Activated T-cell treated with anti-CD3 and anti-CD28 coated beads, Interleukin-2, amount 50 U/mL, for 24 hours (primary cell): Measurements from ENCODE around the gene SLC5A1.

Experiments used
- DNase-seq: peaks from one replicate; pipeline ENCODE4 v3.0.0-alpha.2; 2020
- H3K27ac Mint-ChIP-seq: 2 replicates; pipeline ENCODE4 v1.8.0; 2020; ENCODE audit warnings: mild to moderate bottlenecking, mixed read lengths
- H3K27me3 Mint-ChIP-seq: 2 replicates; pipeline ENCODE4 v1.8.0; 2020; ENCODE audit warnings: mixed read lengths
- H3K36me3 Mint-ChIP-seq: 2 replicates; pipeline ENCODE4 v1.8.0; 2020; ENCODE audit warnings: low read depth, mixed read lengths
- H3K4me1 Mint-ChIP-seq: 2 replicates; pipeline ENCODE4 v1.8.0; 2020; ENCODE audit warnings: low read depth, mixed read lengths
- H3K4me3 Mint-ChIP-seq: 2 replicates; pipeline ENCODE4 v1.8.0; 2020; ENCODE audit warnings: mild to moderate bottlenecking, moderate library complexity, mixed read lengths
- H3K9me3 Mint-ChIP-seq: 2 replicates; pipeline ENCODE4 v1.8.0; 2020; ENCODE audit warnings: mixed read lengths

SLC5A1 gene

DNA sequence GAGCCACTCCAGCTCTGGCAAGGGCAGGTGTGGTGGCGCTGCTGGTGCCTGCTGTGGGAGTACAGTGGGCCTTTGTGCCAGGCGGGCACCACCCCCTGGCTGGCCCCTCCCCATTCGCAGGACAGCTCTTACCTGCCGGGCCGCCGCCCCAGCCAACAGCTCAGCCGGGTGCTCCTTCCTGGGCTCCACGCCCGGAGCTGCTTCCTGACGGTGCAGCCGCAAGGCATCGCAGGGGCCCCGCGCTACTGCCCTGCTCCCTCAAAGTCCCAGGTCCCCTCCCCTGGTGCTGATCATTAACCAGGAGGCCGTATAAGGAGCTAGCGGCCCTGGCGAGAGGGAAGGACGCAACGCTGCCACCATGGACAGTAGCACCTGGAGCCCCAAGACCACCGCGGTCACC is at the start of gene SLC5A1:
Gene SLC5A1, plus strand, starts transcription at position 338 of the 400 bp plus-strand sequence. Its CDS starts 21 bp downstream, at position 359.
- H3K27ac Mint-ChIP-seq: no peak within 1 kb of the TSS
- no peaks in the 10 kb centered on the region for H3K36me3 Mint-ChIP-seq
- no peaks in the 10 kb centered on the region for H3K9me3 Mint-ChIP-seq
- no peak for DNase-seq
- H3K4me1 Mint-ChIP-seq: peaks cover 2% of the 10 kb centered on the region
- peaks cover 81% of the 10 kb centered on the region for H3K27me3 Mint-ChIP-seq
- no peak within 1 kb of the TSS for H3K4me3 Mint-ChIP-seq

- Mint-ChIP-seq H3K4me3 (no peak overlapping the region), H3K9me3 (no peaks in the 10 kb centered on the region), H3K36me3 (no peaks in the 10 kb centered on the region), H3K27ac (no peak overlapping the region), H3K4me1 (no peaks in the 10 kb centered on the region), H3K27me3 (peaks cover 25% of the 10 kb centered on the region)
- DNase-seq: no peak
These were observed 48.0 kb upstream of the SLC5A1 start for GRCh38 chr22:31995046-31995445.

- no peak for DNase-seq
- Mint-ChIP-seq H3K27me3 (peaks cover 19% of the 10 kb centered on the region), H3K27ac (no peak overlapping the region), H3K4me3 (no peak overlapping the region), H3K36me3 (no peaks in the 10 kb centered on the region), H3K9me3 (no peaks in the 10 kb centered on the region), H3K4me1 (peaks cover 2% of the 10 kb centered on the region)
These were observed 47.3 kb upstream of the SLC5A1 start for GRCh38 chr22:31995807-31996206.

DNA sequence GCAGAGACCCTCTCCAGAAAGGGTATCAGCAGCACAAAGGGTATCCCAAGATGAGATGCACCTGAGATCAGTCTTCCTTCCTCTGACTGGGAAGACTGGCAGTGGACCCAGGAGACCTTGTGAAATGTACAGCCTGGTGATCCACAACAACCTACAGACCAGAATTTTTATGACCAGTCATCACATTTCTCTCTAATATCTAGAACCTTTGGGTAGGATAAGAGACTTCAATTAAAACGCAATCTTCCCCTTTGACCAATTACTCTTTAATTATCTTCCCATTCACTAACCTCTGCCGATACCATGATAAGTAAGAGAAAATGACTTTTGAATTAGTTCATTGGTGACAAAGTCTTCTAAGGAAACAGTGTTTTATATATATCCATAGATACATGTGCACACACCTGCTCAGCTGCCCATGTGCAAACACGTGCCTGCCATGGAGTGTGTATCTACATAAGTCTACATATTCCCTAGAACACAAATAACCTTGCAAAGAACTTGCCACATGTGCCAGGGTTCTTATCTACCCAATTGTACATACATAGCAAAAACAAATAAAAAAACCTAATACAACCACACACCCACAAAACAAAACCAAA is 44.2 kb upstream of the SLC5A1 start:
- Mint-ChIP-seq H3K27me3 (peaks cover 20% of the 10 kb centered on the region), H3K4me1 (peaks cover 2% of the 10 kb centered on the region), H3K36me3 (no peaks in the 10 kb centered on the region), H3K27ac (no peak overlapping the region), H3K9me3 (no peaks in the 10 kb centered on the region), H3K4me3 (no peak overlapping the region)
- DNase-seq: no peak

- H3K27ac Mint-ChIP-seq: no peak overlapping the region
- no peak for DNase-seq
- H3K4me3 Mint-ChIP-seq: no peak overlapping the region
- no peaks in the 10 kb centered on the region for H3K9me3 Mint-ChIP-seq
- H3K4me1 Mint-ChIP-seq: peaks cover 2% of the 10 kb centered on the region
- no peaks in the 10 kb centered on the region for H3K36me3 Mint-ChIP-seq
- H3K27me3 Mint-ChIP-seq: peaks cover 28% of the 10 kb centered on the region
These were observed 42.9 kb upstream of the SLC5A1 start for GRCh38 chr22:32000181-32000580.

GRCh38 chr22:32005453-32005852 is 37.6 kb upstream of the SLC5A1 start:
- Mint-ChIP-seq H3K4me3 (no peak overlapping the region), H3K27ac (no peak overlapping the region), H3K36me3 (no peaks in the 10 kb centered on the region), H3K4me1 (no peaks in the 10 kb centered on the region), H3K27me3 (peaks cover 28% of the 10 kb centered on the region), H3K9me3 (peaks cover 5% of the 10 kb centered on the region)
- DNase-seq: no peak

- Mint-ChIP-seq H3K4me3 (no peak overlapping the region), H3K9me3 (peaks cover 25% of the 10 kb centered on the region), H3K36me3 (peaks cover 4% of the 10 kb centered on the region), H3K4me1 (no peaks in the 10 kb centered on the region), H3K27ac (no peak overlapping the region), H3K27me3 (peaks cover 19% of the 10 kb centered on the region)
- no peak for DNase-seq
These were observed 29.9 kb upstream of the SLC5A1 start for GRCh38 chr22:32013200-32013599.

DNA sequence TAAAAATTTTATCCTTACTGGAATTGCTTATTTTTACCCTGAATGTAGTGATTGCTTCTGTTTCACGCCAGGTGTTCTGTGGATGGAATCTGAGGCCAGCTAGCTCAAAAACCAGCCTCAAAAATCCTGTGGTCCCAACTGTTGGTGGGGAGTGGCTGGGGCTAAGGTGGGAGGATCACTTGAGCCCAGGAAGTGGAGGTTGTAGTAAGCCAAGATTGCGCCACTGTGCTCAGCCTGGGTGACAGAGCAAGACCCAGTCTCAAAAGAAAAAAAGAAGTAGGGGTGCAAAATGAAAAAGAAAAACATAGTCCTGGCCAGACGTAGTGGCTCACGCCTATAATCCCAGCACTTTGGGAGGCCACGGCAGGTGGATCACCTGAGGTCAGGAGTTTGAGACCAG is 27.0 kb upstream of the SLC5A1 start:
- Mint-ChIP-seq H3K4me3 (no peak overlapping the region), H3K9me3 (peaks cover 17% of the 10 kb centered on the region), H3K4me1 (peaks cover 7% of the 10 kb centered on the region), H3K27me3 (peaks cover 33% of the 10 kb centered on the region), H3K27ac (no peak overlapping the region), H3K36me3 (peaks cover 4% of the 10 kb centered on the region)
- no peak for DNase-seq

DNA sequence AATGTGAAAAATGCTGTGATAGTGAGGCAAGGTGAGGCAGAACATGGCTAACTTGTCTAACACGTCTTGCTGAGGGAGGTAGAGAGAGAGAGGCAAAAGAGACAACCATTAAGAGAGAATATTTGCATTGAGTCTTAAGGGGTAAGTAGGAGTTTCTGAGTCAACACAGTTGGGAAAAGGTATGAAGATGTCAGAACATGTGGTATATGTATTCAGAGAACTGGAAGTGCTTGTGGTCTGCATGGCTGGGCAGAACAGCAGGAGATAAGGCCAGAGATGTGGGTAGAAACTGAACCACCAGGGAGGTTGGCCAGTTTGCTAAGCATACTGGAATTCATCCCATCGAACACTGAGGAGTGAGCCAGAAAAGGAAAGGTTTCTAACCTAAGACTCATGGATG is 25.0 kb upstream of the SLC5A1 start:
- Mint-ChIP-seq H3K27ac (no peak overlapping the region), H3K4me1 (peaks cover 7% of the 10 kb centered on the region), H3K36me3 (peaks cover 4% of the 10 kb centered on the region), H3K27me3 (peaks cover 39% of the 10 kb centered on the region), H3K9me3 (peaks cover 12% of the 10 kb centered on the region), H3K4me3 (no peak overlapping the region)
- DNase-seq: no peak

GRCh38 chr22:32020117-32020516 is 22.9 kb upstream of the SLC5A1 start:
- Mint-ChIP-seq H3K4me1 (peaks cover 7% of the 10 kb centered on the region), H3K9me3 (peaks cover 3% of the 10 kb centered on the region), H3K27ac (no peak overlapping the region), H3K27me3 (peaks cover 39% of the 10 kb centered on the region), H3K36me3 (no peaks in the 10 kb centered on the region), H3K4me3 (no peak overlapping the region)
- no peak for DNase-seq

GRCh38 chr22:32021716-32022115 is 21.3 kb upstream of the SLC5A1 start:
- Mint-ChIP-seq H3K36me3 (no peaks in the 10 kb centered on the region), H3K27me3 (peaks cover 36% of the 10 kb centered on the region), H3K9me3 (no peaks in the 10 kb centered on the region), H3K27ac (no peak overlapping the region), H3K4me1 (peaks cover 7% of the 10 kb centered on the region), H3K4me3 (no peak overlapping the region)
- DNase-seq: no peak

DNA sequence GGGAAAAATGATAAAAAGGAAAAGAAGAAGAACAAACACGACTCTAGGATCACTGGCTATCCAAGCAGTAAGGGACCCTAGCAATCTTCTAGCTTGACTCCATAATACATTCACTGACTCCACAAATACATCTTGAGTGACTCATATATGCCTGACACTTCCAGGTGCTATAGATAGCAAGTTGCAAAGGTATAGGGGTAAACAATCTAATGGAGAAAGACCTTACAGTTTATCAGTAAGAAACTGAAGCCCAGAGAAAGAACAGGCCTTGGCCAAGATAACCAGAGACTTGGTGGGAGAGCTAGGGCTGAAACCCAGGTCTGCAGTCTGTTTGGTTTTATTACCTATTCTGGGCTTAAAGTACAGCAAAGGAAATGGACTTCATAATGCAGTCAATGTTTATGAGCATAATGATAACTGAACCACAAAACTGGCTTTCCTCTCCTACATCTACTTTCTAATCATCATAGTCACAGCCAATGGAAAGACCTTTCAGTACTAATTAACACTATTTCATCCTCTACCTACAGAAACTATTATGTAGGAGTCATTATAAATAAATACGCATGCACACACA is 19.7 kb upstream of the SLC5A1 start:
- no peak overlapping the region for H3K4me3 Mint-ChIP-seq
- H3K27ac Mint-ChIP-seq: no peak overlapping the region
- DNase-seq: no peak
- H3K27me3 Mint-ChIP-seq: peaks cover 24% of the 10 kb centered on the region
- no peaks in the 10 kb centered on the region for H3K36me3 Mint-ChIP-seq
- no peaks in the 10 kb centered on the region for H3K9me3 Mint-ChIP-seq
- peaks cover 7% of the 10 kb centered on the region for H3K4me1 Mint-ChIP-seq

GRCh38 chr22:32024796-32025195 is 18.3 kb upstream of the SLC5A1 start:
- Mint-ChIP-seq H3K9me3 (no peaks in the 10 kb centered on the region), H3K27ac (no peak overlapping the region), H3K27me3 (peaks cover 23% of the 10 kb centered on the region), H3K36me3 (no peaks in the 10 kb centered on the region), H3K4me1 (peaks cover 7% of the 10 kb centered on the region), H3K4me3 (no peak overlapping the region)
- DNase-seq: no peak

DNA sequence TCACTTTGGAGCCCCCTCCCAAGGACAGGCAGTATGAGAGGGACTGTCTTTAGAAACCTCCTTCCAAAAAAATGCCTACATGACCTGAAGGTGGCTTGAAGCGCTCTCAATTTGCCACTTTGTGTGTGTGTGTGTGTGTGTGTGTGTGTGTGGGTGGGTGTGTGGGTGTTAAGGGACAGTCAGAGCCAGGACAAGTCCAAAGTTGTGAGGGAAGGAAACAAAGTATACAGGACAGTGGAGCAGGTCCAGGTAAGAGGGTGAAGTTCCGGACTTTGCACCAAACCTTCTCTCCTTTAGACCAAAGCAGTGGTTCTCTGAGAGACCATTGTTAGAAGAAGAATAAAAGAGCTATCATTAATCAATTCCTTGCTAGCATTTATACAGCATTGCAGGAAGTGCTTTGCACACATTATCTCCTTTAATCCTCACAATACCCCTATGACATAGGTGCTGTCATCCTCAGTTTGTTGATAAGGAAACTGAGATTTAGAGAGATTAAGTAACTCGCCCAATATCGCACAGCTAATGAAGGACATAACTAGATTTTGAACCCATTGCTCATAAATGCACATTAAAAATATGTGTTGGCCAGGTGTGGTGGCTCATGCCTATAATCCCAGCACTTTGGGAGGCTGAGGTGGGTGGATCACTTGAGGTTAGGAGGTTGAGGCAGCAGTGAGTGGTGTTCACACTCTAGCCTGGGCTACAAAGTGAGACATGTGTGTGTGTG is 12.4 kb upstream of the SLC5A1 start:
- Mint-ChIP-seq H3K4me3 (no peak overlapping the region), H3K27me3 (peaks cover 12% of the 10 kb centered on the region), H3K36me3 (no peaks in the 10 kb centered on the region), H3K27ac (no peak overlapping the region), H3K4me1 (no peaks in the 10 kb centered on the region), H3K9me3 (no peaks in the 10 kb centered on the region)
- DNase-seq: no peak

DNA sequence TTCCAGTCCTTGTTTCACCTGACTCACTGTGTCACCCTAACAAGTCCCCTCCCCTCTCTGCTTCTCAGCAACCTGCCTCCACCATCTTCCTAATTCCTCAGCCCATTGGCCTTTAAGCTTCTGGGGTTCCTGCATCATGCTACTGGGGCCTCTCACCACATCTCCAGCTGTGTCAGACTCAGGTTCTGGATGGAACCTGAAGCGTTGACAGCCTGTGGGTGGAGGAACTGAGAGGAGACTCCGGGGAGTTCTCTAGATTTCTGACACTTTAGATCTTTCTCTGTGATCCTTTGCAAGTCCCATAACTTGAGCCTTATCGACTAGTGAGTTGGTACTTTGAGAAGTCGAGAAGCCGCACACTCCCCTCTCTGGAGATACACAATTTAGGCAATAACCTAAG is 11.6 kb upstream of the SLC5A1 start:
- H3K27me3 Mint-ChIP-seq: peaks cover 16% of the 10 kb centered on the region
- H3K4me1 Mint-ChIP-seq: no peaks in the 10 kb centered on the region
- H3K27ac Mint-ChIP-seq: no peak overlapping the region
- H3K9me3 Mint-ChIP-seq: no peaks in the 10 kb centered on the region
- DNase-seq: no peak
- H3K4me3 Mint-ChIP-seq: no peak overlapping the region
- no peaks in the 10 kb centered on the region for H3K36me3 Mint-ChIP-seq
